Pancreas (tissue), 10 donors: Measurements from ENCODE around the gene GNAQ. TPM values are rescaled to one million over a fixed set of nuclear protein-coding genes. Genes with fewer than 3 reads are reported as not detected.
"Not testable (repeated sequence)": the region's sequence is repeated elsewhere in the genome, so short reads cannot be mapped to it uniquely, and the experiment has no call there.

Experiments
- ATAC-seq, 4 donors: fragments of 200-7000 bp; cut with Tn5 transposase; one replicate each; pipeline versions ENCODE4 v1.8.0 to v1.9.1; 2020; ENCODE audit warnings: mild to moderate bottlenecking in 4 of 4, moderate library complexity in 4 of 4
- DNase-seq, 6 donors: peaks; one replicate each; pipeline ENCODE4 v3.0.0-alpha.2; 2020
- FAIRE-seq: peaks from 2 replicates; lab custom pipeline; 2012; peaks lifted over from hg19 to GRCh38; lab: Jason Lieb, UNC
- H3K27ac ChIP-seq, 4 donors: fragments of 200-600 bp; sonication (generic); 1 replicate in 3 of 4; 2 replicates in 1 of 4; pipeline versions ENCODE4 v1.5.0 to v1.8.0; 2020
- H3K27me3 ChIP-seq, 4 donors: fragments of 200-600 bp; one replicate each; pipeline ENCODE4 v1.8.0; 2021
- H3K36me3 ChIP-seq, 3 donors: fragments of 200-600 bp; sonication (generic) in 1 of 3; one replicate each; pipeline versions ENCODE4 v1.5.0 to v1.8.0; 2020 to 2021
- H3K4me1 ChIP-seq, 3 donors: fragments of 200-600 bp; one replicate each; pipeline ENCODE4 v1.8.0; 2021
- H3K4me3 ChIP-seq, 4 donors: fragments of 200-600 bp; sonication (generic) in 2 of 4; one replicate each; pipeline versions ENCODE4 v1.5.0 to v1.8.0; 2020 to 2021
- H3K9me3 ChIP-seq, 4 donors: fragments of 200-600 bp; one replicate each; pipeline ENCODE4 v1.8.0; 2021
- CTCF ChIP-seq, 4 donors: fragments of 200-600 bp; sonication (generic) in 3 of 4; IDR thresholded peaks; one replicate each; pipeline versions ENCODE4 v1.5.0 to v1.8.0; 2021; ENCODE audit warnings: antibody characterized with exemption in 4 of 4
- WGBS, 2 donors: extraction: QIAGEN DNeasy Blood & Tissue Kit; methylation state at CpG; one replicate each; pipeline ENCODE4 v1.1.7; 2013; 5-methylcytosine and 5-hydroxymethylcytosine counted together
- intact Hi-C, 3 donors: fragments of 100-400 bp; cut with DNase I; formaldehyde crosslinking; loops; one replicate each; pipeline versions ENCODE4 v1.11.1 to v1.14.2; 2022
- polyA plus RNA-seq, 2 donors: library from polyadenylated mRNA; stranded (reverse); fragments of 200-250 nt; gene quantifications; one replicate each; pipeline ENCODE4 v1.2.3, GENCODE V29; 2013
- total RNA-seq, 6 donors: library from RNA; stranded (reverse); fragmentation: NEBNext Ultra II Directional in 4 of 6; extraction: Animal tissue kit (Norgen Biotek cat#: 25700) in 4 of 6; gene quantifications; one replicate each; pipeline versions ENCODE4 v1.2.1 to v1.2.4, GENCODE V29; 2021 to 2023
- donor health status: healthy with polysubstance abuse.
- donor health status: DM: no; HTN: no; CAD: no; lungs with moderate emphysema.
- donor health status: DM: no; HTN: no; CAD: no.
- donor health status: control.
- donor health status: control.
- donor health status: Bipolar disorder and iron deficiency.
- donor health status: DM: yes; HTN: yes; CAD: no.
- donor health status: DM: no; HTN: no; CAD: no.
- donor health status: DM: no; HTN: no; CAD: no.
- donor health status: DM: yes; HTN: yes; CAD: no.

Gene GNAQ
- total and polyA plus RNA-seq, 8 donors: 6.7 to 33.8 (median 18.2) TPM

- 57 to 64% methylated on average over 2 of the region's 2 CpGs for WGBS, 2 donors
- no peak for FAIRE-seq
- intact Hi-C loops: no loop called here
- ATAC-seq: no peak
- Histone ChIP-seq H3K4me1 (no peaks in the 10 kb centered on the region), H3K27ac (no peak overlapping the region), H3K27me3 (no peaks in the 10 kb centered on the region), H3K36me3 (no peaks in the 10 kb centered on the region), H3K9me3 (no peaks in the 10 kb centered on the region), H3K4me3 (no peak overlapping the region)
- no peak for DNase-seq
- TF ChIP-seq CTCF (IDR thresholded peaks at IDR 0.05): no peak
Observed at GRCh38 chr9:78070521-78070920, 38.9 kb upstream of the GNAQ start.

DNA sequence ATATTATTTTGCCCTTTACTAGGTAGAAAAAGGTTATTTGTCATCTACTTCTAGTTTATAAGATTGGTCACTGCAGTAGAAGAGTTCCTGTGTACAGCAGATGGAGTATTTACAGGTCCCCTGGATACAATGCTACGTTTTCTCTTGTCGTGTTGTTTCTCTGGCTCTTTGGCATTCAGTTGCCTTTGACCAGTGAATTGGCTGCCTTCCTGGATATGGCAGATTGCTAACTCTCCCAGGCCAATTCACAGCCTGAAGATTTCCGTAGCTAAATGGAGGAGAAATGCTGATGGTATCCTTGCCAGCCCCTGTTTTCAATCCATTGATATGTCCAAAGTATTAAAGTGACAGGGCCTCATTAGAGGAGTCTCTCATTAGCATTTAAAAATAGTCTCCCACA, 32.5 kb upstream of the GNAQ start:
- 35 to 37% methylated on average over 3 of the region's 3 CpGs for WGBS, 2 donors
- Histone ChIP-seq H3K27me3 (no peaks in the 10 kb centered on the region), H3K4me1 (no peaks in the 10 kb centered on the region), H3K9me3 (no peaks in the 10 kb centered on the region), H3K4me3 (no peak overlapping the region), H3K36me3 (no peaks in the 10 kb centered on the region), H3K27ac (no peak overlapping the region)
- ATAC-seq (peak in 1 of 4 donors; percentile 67), DNase-seq (peak in 1 of 6 donors; percentile 9), FAIRE-seq (no peak)
- intact Hi-C loops: no loop called here
- no peak for TF ChIP-seq CTCF (IDR thresholded peaks at IDR 0.05)

DNA sequence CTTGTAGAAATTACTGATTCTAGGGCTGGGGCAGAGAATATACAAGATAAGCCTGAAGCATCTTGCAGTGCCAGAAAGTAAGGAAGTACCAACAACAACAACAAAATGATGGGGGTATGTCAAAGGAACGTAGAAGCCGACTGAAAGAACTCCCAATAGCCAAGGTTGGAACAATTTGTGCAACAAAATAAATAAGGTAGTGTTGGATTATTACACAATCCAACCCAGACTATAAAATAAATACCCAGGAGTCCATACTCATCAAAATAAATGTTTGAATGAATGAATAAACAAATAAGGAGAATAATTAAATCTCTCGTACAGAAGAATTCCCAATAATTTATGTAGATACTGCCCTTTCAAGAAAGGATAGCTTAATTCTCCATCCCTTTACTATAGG, 31.1 kb upstream of the GNAQ start:
- Histone ChIP-seq H3K9me3 (no peaks in the 10 kb centered on the region), H3K36me3 (no peaks in the 10 kb centered on the region), H3K4me3 (no peak overlapping the region), H3K27me3 (no peaks in the 10 kb centered on the region), H3K27ac (no peak overlapping the region), H3K4me1 (no peaks in the 10 kb centered on the region)
- ATAC-seq: no peak
- no peak for TF ChIP-seq CTCF (IDR thresholded peaks at IDR 0.05)
- no peak for DNase-seq
- no peak for FAIRE-seq
- intact Hi-C loops: no loop called here
- 96% methylated on average over 3 of the region's 3 CpGs for WGBS, 2 donors

DNA sequence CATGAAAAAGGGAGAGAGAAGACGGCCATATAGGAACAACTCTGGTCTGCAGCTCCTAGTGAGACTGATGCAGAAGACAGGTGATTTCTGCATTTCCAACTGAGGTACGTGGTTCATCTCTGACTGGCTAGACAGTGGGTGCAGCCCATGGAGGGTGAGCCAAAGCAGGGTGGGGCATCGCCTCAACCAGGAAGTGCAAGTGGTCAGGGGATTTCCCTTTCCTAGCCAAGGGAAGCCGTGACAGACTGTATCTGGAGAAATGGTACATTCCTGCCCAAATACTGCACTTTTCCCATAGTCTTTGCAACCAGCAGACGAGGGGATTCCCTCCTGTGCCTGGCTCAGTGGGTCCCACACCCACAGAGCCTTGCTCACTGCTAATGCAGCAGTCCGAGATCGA, 22.6 kb upstream of the GNAQ start:
- ATAC-seq, H3K4me1 ChIP-seq, FAIRE-seq, H3K36me3 ChIP-seq, H3K9me3 ChIP-seq, intact Hi-C loops, DNase-seq, H3K27me3 ChIP-seq, H3K27ac ChIP-seq, H3K4me3 ChIP-seq: not testable (repeated sequence)
- WGBS, 2 donors: 69 to 79% methylated on average over 7 of the region's 7 CpGs

GRCh38 chr9:78053627-78054026, 22.0 kb upstream of the GNAQ start:
- ATAC-seq: no peak
- no peak for FAIRE-seq
- intact Hi-C loops: no loop called here

More at GRCh38 chr9:78053627-78054026, 22.0 kb upstream of the GNAQ start:
- 97% methylated on average over 3 of the region's 3 CpGs for WGBS, 2 donors
- Histone ChIP-seq H3K4me1 (no peaks in the 10 kb centered on the region), H3K27me3 (no peaks in the 10 kb centered on the region), H3K36me3 (no peaks in the 10 kb centered on the region), H3K9me3 (no peaks in the 10 kb centered on the region), H3K27ac (no peak overlapping the region), H3K4me3 (no peak overlapping the region)
- TF ChIP-seq CTCF (IDR thresholded peaks at IDR 0.05): no peak
- DNase-seq: no peak
